Measurements from ENCODE around the gene FABP7.

DNA sequence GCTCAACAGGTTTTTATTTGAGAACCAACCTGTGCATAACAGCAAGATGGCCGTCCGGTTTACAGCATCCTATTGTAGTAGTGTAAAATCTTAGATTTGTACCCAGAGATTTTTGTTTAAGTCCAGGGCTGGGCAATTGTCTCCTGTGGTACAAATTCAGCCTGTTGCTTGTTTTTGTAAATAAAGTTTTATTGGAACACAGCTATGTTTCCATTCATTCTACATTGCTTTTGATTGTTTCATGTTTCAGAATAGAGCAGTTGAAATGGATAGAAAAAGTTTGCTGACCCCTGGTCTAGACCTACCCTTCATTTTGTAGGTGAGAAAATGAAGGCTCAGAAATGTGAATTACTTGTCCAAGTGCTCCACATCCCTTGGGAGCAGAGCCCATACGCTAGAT is 18.0 kb downstream of the FABP7 start:
- TF ChIP-seq POLR2A (IDR thresholded peaks at IDR 0.05; ENCODE audit: low read depth, low read length) (no peak), POLR2AphosphoS5 (IDR thresholded peaks at IDR 0.05; ENCODE audit: low read depth, low read length) (no peak), TAF1 (IDR thresholded peaks at IDR 0.05; ENCODE audit: borderline replicate concordance, low read depth, low read length) (no peak)
